Measurements from ENCODE around the gene SPRYD3.

- TF ChIP-seq CTCF (IDR thresholded peaks at IDR 0.05), result no peak
- TF ChIP-seq POLR2A (IDR thresholded peaks at IDR 0.05), result no peak
Measured at GRCh38 chr12:53127169-53127568, 48.0 kb upstream of the SPRYD3 start.

Data from Peyer's patch (tissue), 4 donors.